ENCODE results near the gene ANKRD31.

- TF ChIP-seq, protein P1, sequence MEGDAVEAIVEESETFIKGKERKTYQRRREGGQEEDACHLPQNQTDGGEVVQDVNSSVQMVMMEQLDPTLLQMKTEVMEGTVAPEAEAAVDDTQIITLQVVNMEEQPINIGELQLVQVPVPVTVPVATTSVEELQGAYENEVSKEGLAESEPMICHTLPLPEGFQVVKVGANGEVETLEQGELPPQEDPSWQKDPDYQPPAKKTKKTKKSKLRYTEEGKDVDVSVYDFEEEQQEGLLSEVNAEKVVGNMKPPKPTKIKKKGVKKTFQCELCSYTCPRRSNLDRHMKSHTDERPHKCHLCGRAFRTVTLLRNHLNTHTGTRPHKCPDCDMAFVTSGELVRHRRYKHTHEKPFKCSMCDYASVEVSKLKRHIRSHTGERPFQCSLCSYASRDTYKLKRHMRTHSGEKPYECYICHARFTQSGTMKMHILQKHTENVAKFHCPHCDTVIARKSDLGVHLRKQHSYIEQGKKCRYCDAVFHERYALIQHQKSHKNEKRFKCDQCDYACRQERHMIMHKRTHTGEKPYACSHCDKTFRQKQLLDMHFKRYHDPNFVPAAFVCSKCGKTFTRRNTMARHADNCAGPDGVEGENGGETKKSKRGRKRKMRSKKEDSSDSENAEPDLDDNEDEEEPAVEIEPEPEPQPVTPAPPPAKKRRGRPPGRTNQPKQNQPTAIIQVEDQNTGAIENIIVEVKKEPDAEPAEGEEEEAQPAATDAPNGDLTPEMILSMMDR (conservative IDR thresholded peaks at IDR 0.05; ENCODE audit: low read length), result no peak
- TF ChIP-seq EZH2phosphoT487 (IDR thresholded peaks at IDR 0.05; ENCODE audit: borderline replicate concordance), result no peak
Observed at GRCh38 chr5:75034137-75034739, 202.4 kb downstream of the ANKRD31 start.
